Effector memory CD4-positive, alpha-beta T cell (primary cell): ENCODE measurements around the gene ZNF37A.
"Not testable (repeated sequence)": the region's sequence is repeated elsewhere in the genome, so short reads cannot be mapped to it uniquely, and the experiment has no call there.

Source experiments
- DNase-seq, 3 donors: peaks; one replicate each; pipeline ENCODE4 v3.0.0-alpha.2; 2020
- H3K27ac ChIP-seq: 2 replicates; pipeline ENCODE4 v1.7.0; 2013; ENCODE audit warnings: mild to moderate bottlenecking, low read length, moderate library complexity; ENCODE audit not compliant: insufficient read depth, poor library complexity, severe bottlenecking
- H3K27me3 ChIP-seq: replicated peaks from 2 replicates; pipeline ENCODE4 v1.7.0; 2013; ENCODE audit warnings: mild to moderate bottlenecking, low read length; ENCODE audit not compliant: insufficient read depth, control insufficient read depth, poor library complexity, severe bottlenecking
- H3K36me3 ChIP-seq: 2 replicates; pipeline ENCODE4 v1.7.0; 2013; ENCODE audit warnings: mild to moderate bottlenecking, low read length, moderate library complexity; ENCODE audit not compliant: control insufficient read depth, insufficient read depth
- H3K4me1 ChIP-seq: 2 replicates; pipeline ENCODE4 v1.7.0; 2013; ENCODE audit warnings: low read length, mild to moderate bottlenecking; ENCODE audit not compliant: control insufficient read depth, insufficient read depth, poor library complexity, severe bottlenecking
- H3K4me3 ChIP-seq: 2 replicates; pipeline ENCODE4 v1.7.0; 2013; ENCODE audit warnings: low read length, low read depth, mild to moderate bottlenecking; ENCODE audit not compliant: insufficient read depth, poor library complexity, severe bottlenecking
- H3K9me3 ChIP-seq: 2 replicates; pipeline ENCODE4 v1.7.0; 2013; ENCODE audit warnings: mild to moderate bottlenecking, low read length, moderate library complexity; ENCODE audit not compliant: control insufficient read depth

ZNF37A gene

GRCh38 chr10:38093318-38093717 lies 819 bp upstream of the ZNF37A start:
- not testable (repeated sequence) for H3K27me3 ChIP-seq, DNase-seq, H3K9me3 ChIP-seq, H3K27ac ChIP-seq
- Histone ChIP-seq H3K4me3 (peak overlapping the region; percentile 66), H3K4me1 (peaks cover 12% of the 10 kb centered on the region), H3K36me3 (peaks cover 17% of the 10 kb centered on the region)

GRCh38 chr10:38093816-38094157 lies 350 bp upstream of the ZNF37A start:
- H3K4me1 ChIP-seq: peaks cover 12% of the 10 kb centered on the region
- peaks cover 21% of the 10 kb centered on the region for H3K36me3 ChIP-seq
- H3K4me3 ChIP-seq: peak overlapping the region; percentile 66
- no peaks in the 10 kb centered on the region for H3K27me3 ChIP-seq
- H3K27ac ChIP-seq: peak overlapping the region; percentile 77
- no peaks in the 10 kb centered on the region for H3K9me3 ChIP-seq
- no peak for DNase-seq

GRCh38 chr10:38094927-38095574 lies 914 bp downstream of the ZNF37A start:
- Histone ChIP-seq H3K4me1 (peaks cover 12% of the 10 kb centered on the region), H3K27me3 (no peaks in the 10 kb centered on the region), H3K36me3 (peaks cover 30% of the 10 kb centered on the region), H3K4me3 (peak overlapping the region; percentile 66), H3K27ac (peak overlapping the region; percentile 77), H3K9me3 (no peaks in the 10 kb centered on the region)
- no peak for DNase-seq

GRCh38 chr10:38102880-38103279 lies 8.7 kb downstream of the ZNF37A start:
- Histone ChIP-seq H3K27ac (no peak overlapping the region), H3K36me3 (peaks cover 56% of the 10 kb centered on the region), H3K4me1 (no peaks in the 10 kb centered on the region), H3K9me3 (no peaks in the 10 kb centered on the region), H3K27me3 (no peaks in the 10 kb centered on the region), H3K4me3 (no peak overlapping the region)
- no peak for DNase-seq

GRCh38 chr10:38103756-38104155 lies 9.6 kb downstream of the ZNF37A start:
- Histone ChIP-seq H3K4me1 (no peaks in the 10 kb centered on the region), H3K9me3 (peaks cover 1% of the 10 kb centered on the region), H3K27ac (no peak overlapping the region), H3K36me3 (peaks cover 48% of the 10 kb centered on the region), H3K4me3 (no peak overlapping the region), H3K27me3 (no peaks in the 10 kb centered on the region)
- DNase-seq: no peak

- Histone ChIP-seq H3K4me1 (no peaks in the 10 kb centered on the region), H3K27ac (no peak overlapping the region), H3K36me3 (peaks cover 36% of the 10 kb centered on the region), H3K9me3 (peaks cover 38% of the 10 kb centered on the region), H3K27me3 (no peaks in the 10 kb centered on the region), H3K4me3 (no peak overlapping the region)
- no peak for DNase-seq
These were observed 18.0 kb downstream of the ZNF37A start for GRCh38 chr10:38112159-38112558.

GRCh38 chr10:38118072-38118807 lies 24.1 kb downstream of the ZNF37A start:
- peaks cover 83% of the 10 kb centered on the region for H3K9me3 ChIP-seq
- no peaks in the 10 kb centered on the region for H3K27me3 ChIP-seq

GRCh38 chr10:38119038-38119437 lies 24.9 kb downstream of the ZNF37A start:
- Histone ChIP-seq H3K36me3 (peaks cover 38% of the 10 kb centered on the region), H3K27me3 (no peaks in the 10 kb centered on the region), H3K9me3 (peaks cover 86% of the 10 kb centered on the region), H3K27ac (no peak overlapping the region), H3K4me3 (peak overlapping the region; percentile 20), H3K4me1 (no peaks in the 10 kb centered on the region)
- no peak for DNase-seq

More at GRCh38 chr10:38118072-38118807, 24.1 kb downstream of the ZNF37A start:
- Histone ChIP-seq H3K27ac (no peak overlapping the region), H3K4me1 (no peaks in the 10 kb centered on the region), H3K4me3 (no peak overlapping the region), H3K36me3 (peaks cover 43% of the 10 kb centered on the region)
- no peak for DNase-seq

GRCh38 chr10:38127812-38128211 lies 33.7 kb downstream of the ZNF37A start:
- no peak overlapping the region for H3K27ac ChIP-seq
- DNase-seq: no peak
- H3K36me3 ChIP-seq: no peaks in the 10 kb centered on the region
- H3K27me3 ChIP-seq: no peaks in the 10 kb centered on the region
- H3K4me3 ChIP-seq: no peak overlapping the region
- H3K9me3 ChIP-seq: peaks cover 44% of the 10 kb centered on the region
- no peaks in the 10 kb centered on the region for H3K4me1 ChIP-seq

GRCh38 chr10:38143587-38143986 lies 49.5 kb downstream of the ZNF37A start:
- Histone ChIP-seq H3K4me3 (no peak overlapping the region), H3K9me3 (no peaks in the 10 kb centered on the region), H3K36me3 (no peaks in the 10 kb centered on the region), H3K27ac (no peak overlapping the region), H3K27me3 (no peaks in the 10 kb centered on the region), H3K4me1 (no peaks in the 10 kb centered on the region)
- no peak for DNase-seq
